Hematopoietic multipotent progenitor cell (in vitro differentiated cells): Measurements from ENCODE around the gene CHIA. TPM values are rescaled to one million over a fixed set of nuclear protein-coding genes. Genes with fewer than 3 reads are reported as not detected.

Experiments used
- DNase-seq, 3 donors: peaks; one replicate each; pipeline ENCODE4 v3.0.0-alpha.2; 2011 to 2015; ENCODE audit warnings: low read depth in 2 of 3, low spot score in 2 of 3
- total RNA-seq: library from RNA; depleted of rRNA; stranded (reverse); fragments of >200 nt; gene quantifications from one replicate; pipeline ENCODE4 v1.2.3, GENCODE V29; 2012

Gene CHIA
- total RNA-seq: not detected

DNA sequence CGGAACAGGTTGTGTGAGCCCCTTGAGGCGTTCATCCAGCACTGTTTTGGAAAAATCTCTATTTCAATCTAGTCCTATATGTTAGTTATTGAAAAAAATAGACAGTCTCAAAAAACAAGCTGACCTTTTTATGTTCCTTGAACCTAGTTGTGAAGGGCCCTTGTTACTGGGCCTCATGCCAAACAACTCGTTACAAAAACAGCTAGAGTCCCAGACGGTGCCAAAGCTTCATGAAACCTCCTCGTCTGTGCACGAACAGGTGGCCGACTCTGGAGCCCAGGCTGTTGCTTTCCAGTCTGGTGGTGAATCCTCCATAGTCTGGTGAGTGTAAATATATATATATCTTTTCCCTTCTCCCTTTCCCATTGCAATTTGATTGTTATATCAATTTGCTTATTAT lies at the start of gene CHIA:
CHIA (plus strand) TSS at position 222 of the 400 bp plus-strand sequence. CDS start 19,617 bp downstream, outside the sequence.
- no peak for DNase-seq

- DNase-seq: no peak
Observed at GRCh38 chr1:111241797-111242196, 48.9 kb upstream of the CHIA start.

DNA sequence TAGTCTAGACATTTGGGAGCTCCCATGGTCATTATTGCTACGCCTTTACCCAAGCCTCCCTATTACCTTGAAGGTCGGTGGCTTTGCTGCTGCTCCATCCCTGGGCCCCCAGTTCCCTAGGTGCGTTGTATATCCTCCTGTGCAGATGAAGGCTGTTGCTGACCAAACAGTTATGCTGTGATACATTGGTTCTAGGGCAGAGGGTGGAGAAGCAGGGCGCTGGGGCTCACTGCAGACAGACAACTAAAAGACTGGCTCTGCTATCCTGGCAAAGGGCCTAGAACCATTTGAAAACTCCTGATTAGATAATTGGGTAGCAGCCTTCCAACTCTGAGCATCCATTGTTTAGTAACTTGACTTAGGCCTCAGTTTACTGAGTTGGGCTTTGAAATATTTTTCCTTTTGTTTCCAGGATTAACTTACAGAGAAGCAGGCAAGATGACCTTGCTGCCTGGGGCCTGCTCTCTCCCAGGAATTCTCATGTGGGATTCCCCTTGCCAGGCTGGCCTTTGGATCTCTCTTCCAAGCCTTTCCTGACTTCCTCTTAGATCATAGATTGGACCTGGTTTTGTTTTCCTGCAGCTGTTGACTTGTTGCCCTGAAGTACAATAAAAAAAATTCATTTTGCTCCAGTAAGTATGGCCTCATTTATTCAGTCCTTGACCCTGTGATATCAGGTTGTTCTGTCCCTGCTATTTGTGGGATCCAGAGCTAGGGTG lies 47.7 kb upstream of the CHIA start:
- no peak for DNase-seq

GRCh38 chr1:111247125-111247838 lies 43.4 kb upstream of the CHIA start:
- no peak for DNase-seq

DNA sequence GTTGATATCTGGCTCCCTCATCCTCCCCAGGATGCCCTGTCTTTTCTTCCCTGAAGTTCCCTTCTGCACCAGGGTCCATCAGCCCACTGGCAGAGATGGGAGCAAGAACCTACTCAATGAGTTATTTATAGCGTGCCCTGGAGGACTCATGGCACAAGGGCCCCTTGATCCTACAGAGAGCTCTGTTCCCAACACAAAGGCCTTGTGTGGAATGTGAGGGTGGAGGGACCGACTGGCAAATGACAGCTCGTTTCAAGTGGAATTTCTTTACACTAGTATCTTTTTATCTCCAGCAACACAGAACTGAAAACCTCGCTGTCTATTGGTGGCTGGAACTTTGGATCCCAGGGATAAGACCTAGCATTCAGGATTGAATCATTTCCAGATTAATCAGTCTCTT lies 40.7 kb upstream of the CHIA start:
- no peak for DNase-seq

GRCh38 chr1:111251570-111251969 lies 39.1 kb upstream of the CHIA start:
- DNase-seq: no peak

DNA sequence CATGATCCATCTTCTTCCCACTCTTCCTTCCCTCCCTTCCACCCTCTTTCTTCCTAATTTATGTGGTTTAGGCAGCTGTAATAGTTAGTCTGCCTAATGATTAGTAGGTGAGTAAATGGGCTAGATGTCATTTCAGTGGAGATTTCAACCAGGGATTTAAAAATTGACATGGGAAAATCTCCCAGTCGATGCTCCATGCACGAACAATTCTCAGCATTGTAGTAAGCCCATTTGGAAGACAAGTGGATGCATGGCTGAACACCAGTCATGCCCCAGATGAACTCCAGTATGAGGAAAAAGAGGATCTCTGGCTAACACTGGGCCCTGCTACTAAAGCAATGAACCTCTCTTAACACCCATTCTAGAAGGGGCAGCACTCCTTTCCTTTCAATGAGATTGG lies 37.9 kb upstream of the CHIA start:
- no peak for DNase-seq

DNA sequence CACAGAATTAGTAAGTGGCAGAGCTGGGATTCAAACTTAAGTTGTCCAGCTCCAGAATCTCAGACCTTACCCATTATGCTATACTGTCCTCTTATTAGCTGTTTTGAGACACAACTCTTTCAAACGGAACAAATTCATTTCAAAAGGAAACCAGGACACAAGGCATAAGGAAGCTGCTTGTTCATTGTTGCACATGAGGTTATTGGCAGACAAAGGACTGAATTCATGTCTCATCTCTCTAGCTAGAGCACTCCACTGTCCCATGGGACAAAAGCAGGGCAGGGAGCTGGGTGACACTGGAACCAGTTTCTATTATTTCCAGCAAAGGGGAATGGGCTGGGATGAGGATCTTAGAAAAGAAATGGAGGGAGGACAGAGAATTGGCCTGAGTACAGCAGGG lies 36.8 kb upstream of the CHIA start:
- DNase-seq: no peak

DNA sequence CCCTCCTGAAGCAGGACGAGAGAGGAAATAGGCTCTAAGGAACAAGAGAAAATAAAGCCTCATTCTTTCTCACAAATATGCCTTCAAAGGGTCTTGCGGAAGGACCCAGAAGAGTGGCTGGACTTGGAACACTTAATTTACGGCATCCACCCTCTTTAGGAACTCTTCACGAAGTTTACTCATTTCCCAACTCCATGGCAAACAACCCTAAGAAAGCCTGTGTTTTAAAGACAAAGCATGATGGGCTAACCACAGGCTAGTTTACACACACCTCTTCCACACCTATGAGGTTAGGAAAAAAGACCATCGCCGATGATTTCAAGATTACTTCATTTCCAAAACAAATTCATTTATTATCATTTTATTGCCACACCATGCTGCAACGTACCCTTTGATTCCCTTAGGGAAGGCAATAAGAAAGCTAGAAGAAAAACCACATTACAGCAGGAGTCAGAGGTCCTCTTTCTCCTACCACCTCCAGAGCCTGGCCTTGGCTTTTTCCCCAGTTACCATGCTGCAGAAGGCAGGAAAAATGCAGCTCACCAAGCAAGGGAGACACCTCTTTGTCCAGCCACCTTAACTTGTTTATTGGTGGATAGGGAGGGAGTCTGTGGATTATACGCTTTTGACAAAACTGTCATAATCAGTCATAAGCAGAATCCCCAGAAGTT lies 33.5 kb upstream of the CHIA start:
- DNase-seq: no peak

- no peak for DNase-seq
Observed at GRCh38 chr1:111267801-111268508, 22.7 kb upstream of the CHIA start.

- no peak for DNase-seq
Observed at GRCh38 chr1:111269825-111270406, 20.7 kb upstream of the CHIA start.

GRCh38 chr1:111270771-111271463 lies 19.7 kb upstream of the CHIA start:
- peak in 1 of 3 donors; percentile 6 for DNase-seq

DNA sequence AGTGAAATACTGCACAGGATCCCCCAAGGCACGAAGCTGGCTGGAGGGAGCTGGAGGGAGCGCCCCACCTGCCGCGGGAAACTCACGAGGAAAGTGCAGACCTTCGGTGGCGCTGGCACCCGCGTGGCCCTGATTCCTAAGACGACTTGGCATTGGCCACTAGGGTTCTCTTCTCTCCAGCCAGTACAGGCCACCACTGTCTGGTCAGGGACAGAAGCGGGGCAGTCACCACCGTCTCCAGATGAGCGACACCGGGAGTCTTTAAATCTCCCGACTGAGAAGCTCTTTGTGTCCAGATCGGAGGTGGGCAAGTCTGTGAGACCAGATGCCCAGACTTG lies 19.2 kb upstream of the CHIA start:
- no peak for DNase-seq

DNA sequence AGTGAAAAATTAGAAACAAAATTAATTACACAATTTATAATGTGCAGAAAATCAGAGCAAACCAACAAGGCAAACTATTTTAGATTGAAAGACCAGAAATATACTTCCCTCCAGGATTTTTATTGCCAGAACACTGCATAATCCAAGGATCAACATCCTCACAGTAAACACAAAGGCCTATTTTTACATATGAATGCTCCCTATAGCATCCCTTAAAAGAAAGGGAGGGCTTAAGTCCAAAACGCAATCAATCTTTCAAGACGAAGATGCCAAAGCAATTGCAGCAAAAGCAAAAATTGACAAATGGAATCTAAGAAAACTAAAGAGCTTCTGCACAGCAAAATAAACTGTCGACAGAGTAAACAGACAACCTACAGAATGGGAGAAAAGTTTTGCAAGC lies 18.6 kb upstream of the CHIA start:
- no peak for DNase-seq

GRCh38 chr1:111274653-111275052 lies 16.0 kb upstream of the CHIA start:
- no peak for DNase-seq

GRCh38 chr1:111275079-111275478 lies 15.6 kb upstream of the CHIA start:
- DNase-seq: no peak

GRCh38 chr1:111275780-111276433 lies 14.7 kb upstream of the CHIA start:
- no peak for DNase-seq

DNA sequence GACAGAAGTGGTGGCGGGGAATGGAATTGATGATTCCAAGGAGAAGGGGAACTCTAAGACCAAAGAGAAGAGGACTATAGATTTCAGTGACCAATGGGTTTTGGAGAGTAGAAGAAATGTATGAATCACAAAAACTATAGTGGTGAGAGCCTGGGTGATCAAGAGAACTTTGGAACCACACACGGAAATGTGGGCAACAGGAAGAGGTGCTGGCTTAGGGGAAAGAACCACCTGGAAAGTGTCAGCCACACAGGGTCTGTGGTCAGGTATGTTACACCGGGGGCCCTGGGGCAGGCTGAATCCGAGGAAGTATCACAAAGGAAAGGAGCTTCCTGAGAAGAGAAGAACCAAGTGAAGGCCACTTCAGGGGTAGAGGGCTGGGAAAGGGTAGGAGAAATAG lies 11.5 kb upstream of the CHIA start:
- DNase-seq: no peak

DNA sequence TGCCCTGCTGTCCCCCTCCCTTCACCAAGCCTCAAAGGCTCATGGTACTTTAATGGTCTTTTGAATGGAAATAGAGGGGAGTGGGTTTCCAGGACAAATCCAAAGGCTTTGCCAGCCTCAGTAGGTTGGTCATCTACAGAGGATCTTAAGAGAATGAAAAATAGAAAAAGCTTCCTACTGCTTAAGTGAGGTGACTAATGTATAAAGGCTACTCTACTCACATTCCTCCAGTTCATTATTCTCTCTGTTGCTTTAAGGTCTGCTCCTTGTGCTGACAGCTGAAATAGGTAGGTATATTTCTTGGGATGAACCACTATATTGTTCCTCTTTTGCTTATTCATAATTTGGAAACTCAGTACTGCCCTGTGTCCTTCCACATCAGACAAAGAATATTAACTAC lies 10.4 kb upstream of the CHIA start:
- DNase-seq: no peak

- no peak for DNase-seq
Observed at GRCh38 chr1:111281411-111281810, 9.2 kb upstream of the CHIA start.
